WTC11 (cell line): ENCODE results near the gene RAB34. TPM values are rescaled to one million over a fixed set of nuclear protein-coding genes. Genes with fewer than 3 reads are reported as not detected.

ENCODE experiments used
- ATAC-seq: fragments of 200-7000 bp; cut with Tn5 transposase; 2 replicates; pipeline ENCODE4 v1.10.0; 2021; ENCODE audit warnings: mild to moderate bottlenecking, moderate library complexity
- CTCF ChIA-PET: fragments of 300-600 bp; sonication (Branson Sonifier 250); formaldehyde crosslinking; loops from one replicate; lab custom pipeline; 2021; ENCODE audit warnings: antibody characterized with exemption; lab: Charles Lee
- POLR2A ChIA-PET: fragments of 350-600 bp; sonication (Branson Sonifier 250); formaldehyde crosslinking; loops from one replicate; lab custom pipeline; 2021; ENCODE audit warnings: antibody characterized with exemption; lab: Charles Lee
- DNase-seq: peaks from one replicate; pipeline ENCODE4 v3.0.0; 2021; ENCODE audit warnings: low spot score
- H3K27ac Mint-ChIP-seq: 2 replicates; pipeline ENCODE4 v1.8.0; 2021; ENCODE audit warnings: mixed read lengths
- H3K27me3 Mint-ChIP-seq: 2 replicates; pipeline ENCODE4 v1.8.0; 2021; ENCODE audit warnings: low read depth, mild to moderate bottlenecking, moderate library complexity, mixed read lengths
- H3K36me3 Mint-ChIP-seq: 2 replicates; pipeline ENCODE4 v1.8.0; 2021; ENCODE audit warnings: mixed read lengths
- H3K4me1 Mint-ChIP-seq: 2 replicates; pipeline ENCODE4 v1.8.0; 2022; ENCODE audit warnings: mixed read lengths
- H3K4me3 Mint-ChIP-seq: 2 replicates; pipeline ENCODE4 v1.8.0; 2021; ENCODE audit warnings: mild to moderate bottlenecking, moderate library complexity, mixed read lengths
- H3K9me3 Mint-ChIP-seq: 2 replicates; pipeline ENCODE4 v1.8.0; 2021; ENCODE audit warnings: mixed read lengths
- AFF4 ChIP-seq: sonication (generic); formaldehyde crosslinking; IDR thresholded peaks from 2 replicates; pipeline ENCODE4 v1.8.1; 2023; ENCODE audit warnings: mild to moderate bottlenecking, missing genetic modification reagents, borderline replicate concordance
- EMX1 ChIP-seq: fragments of 250-450 bp; sonication (Bioruptor Pico); IDR thresholded peaks from 2 replicates; pipeline ENCODE4 v1.8.0; 2021; ENCODE audit warnings: mild to moderate bottlenecking
- ETV6 ChIP-seq: sonication (generic); formaldehyde crosslinking; IDR thresholded peaks from 2 replicates; pipeline ENCODE4 v1.8.1; 2022; ENCODE audit warnings: mild to moderate bottlenecking, missing genetic modification reagents
- FOXJ3 ChIP-seq: sonication (generic); formaldehyde crosslinking; IDR thresholded peaks from 2 replicates; pipeline ENCODE4 v1.9.0; 2021; ENCODE audit warnings: missing genetic modification reagents, mild to moderate bottlenecking, borderline replicate concordance
- FOXP1 ChIP-seq: sonication (generic); formaldehyde crosslinking; IDR thresholded peaks from 2 replicates; pipeline ENCODE4 v1.8.0; 2022; ENCODE audit warnings: missing genetic modification reagents, mild to moderate bottlenecking, moderate library complexity, borderline replicate concordance
- GABPB1 ChIP-seq: sonication (generic); formaldehyde crosslinking; IDR thresholded peaks from 2 replicates; pipeline ENCODE4 v1.8.1; 2023; ENCODE audit warnings: mild to moderate bottlenecking, missing genetic modification reagents
- HMGA2 ChIP-seq: fragments of 250-450 bp; sonication (Bioruptor Pico); IDR thresholded peaks from 2 replicates; pipeline ENCODE4 v1.4.0; 2021; ENCODE audit warnings: mild to moderate bottlenecking, moderate library complexity
- IRF2 ChIP-seq: sonication (generic); formaldehyde crosslinking; IDR thresholded peaks from 2 replicates; pipeline ENCODE4 v1.8.0; 2022; ENCODE audit warnings: low read depth, missing genetic modification reagents, borderline replicate concordance
- JAZF1 ChIP-seq: fragments of 250-450 bp; sonication (Bioruptor Pico); IDR thresholded peaks from 2 replicates; pipeline ENCODE4 v1.9.0; 2021; ENCODE audit warnings: moderate library complexity, mild to moderate bottlenecking, inconsistent platforms
- JUN ChIP-seq: sonication (generic); formaldehyde crosslinking; IDR thresholded peaks from 2 replicates; pipeline ENCODE4 v1.8.0; 2023; ENCODE audit warnings: mild to moderate bottlenecking, missing genetic modification reagents
- NR1H2 ChIP-seq: sonication (generic); formaldehyde crosslinking; IDR thresholded peaks from 2 replicates; pipeline ENCODE4 v1.9.0; 2021; ENCODE audit warnings: mild to moderate bottlenecking, moderate library complexity, missing genetic modification reagents
- NR2C2 ChIP-seq: sonication (generic); formaldehyde crosslinking; IDR thresholded peaks from 2 replicates; pipeline ENCODE4 v1.8.0; 2022; ENCODE audit warnings: mild to moderate bottlenecking, missing genetic modification reagents
- PRRX2 ChIP-seq: fragments of 250-450 bp; sonication (Bioruptor Pico); IDR thresholded peaks from 2 replicates; pipeline ENCODE4 v1.8.0; 2021; ENCODE audit warnings: mild to moderate bottlenecking
- STAT6 ChIP-seq: sonication (generic); formaldehyde crosslinking; conservative IDR thresholded peaks from 2 replicates; pipeline ENCODE4 v1.8.1; 2023; ENCODE audit warnings: mild to moderate bottlenecking, low read depth, missing genetic modification reagents, moderate library complexity
- ZNF232 ChIP-seq: sonication (generic); formaldehyde crosslinking; IDR thresholded peaks from 2 replicates; pipeline ENCODE4 v1.8.0; 2022; ENCODE audit warnings: mild to moderate bottlenecking, missing genetic modification reagents
- ZNF281 ChIP-seq: sonication (generic); formaldehyde crosslinking; IDR thresholded peaks from 2 replicates; pipeline ENCODE4 v1.8.0; 2023; ENCODE audit warnings: mild to moderate bottlenecking, missing genetic modification reagents
- ZNF317 ChIP-seq: sonication (generic); formaldehyde crosslinking; IDR thresholded peaks from 2 replicates; pipeline ENCODE4 v1.8.1; 2023; ENCODE audit warnings: low read depth, mild to moderate bottlenecking, moderate library complexity, missing genetic modification reagents, borderline replicate concordance
- ZNF425 ChIP-seq: fragments of 250-450 bp; sonication (Bioruptor Pico); conservative IDR thresholded peaks from 2 replicates; pipeline ENCODE4 v1.9.0; 2021; ENCODE audit warnings: mild to moderate bottlenecking
- total RNA-seq: library from RNA; stranded (reverse); gene quantifications from 3 replicates; pipeline ENCODE4 v1.2.3, GENCODE V29; 2021

The RAB34 gene
- total RNA-seq, 1 experiment from 2014 or later, result 181 TPM

- peaks cover 54% of the 10 kb centered on the region for H3K36me3 Mint-ChIP-seq
- no peak for TF ChIP-seq STAT6 (CRISPR knock-in tag)
- TF ChIP-seq FOXP1, result no peak
- TF ChIP-seq ZNF425 (CRISPR knock-in tag), result no peak
- TF ChIP-seq JAZF1 (CRISPR knock-in tag), result no peak
- TF ChIP-seq PRRX2 (CRISPR knock-in tag), result no peak
- TF ChIP-seq JUN, result no peak
- TF ChIP-seq FOXJ3 (CRISPR knock-in tag), result no peak
- no peak for TF ChIP-seq EMX1 (CRISPR knock-in tag)
- TF ChIP-seq GABPB1 (CRISPR knock-in tag), result no peak
- no peak for TF ChIP-seq ZNF317 (CRISPR knock-in tag)
- no peak for TF ChIP-seq IRF2 (CRISPR knock-in tag)
- TF ChIP-seq NR1H2 (CRISPR knock-in tag), result no peak
- TF ChIP-seq HMGA2, result no peak
- no peak for TF ChIP-seq ZNF281 (CRISPR knock-in tag)
- TF ChIP-seq NR2C2 (CRISPR knock-in tag), result no peak
- no peak for TF ChIP-seq ETV6
- no peaks in the 10 kb centered on the region for H3K9me3 Mint-ChIP-seq
- DNase-seq, result no peak
- POLR2A ChIA-PET, result no interaction called here
- H3K4me3 Mint-ChIP-seq, result no peak overlapping the region
- H3K27me3 Mint-ChIP-seq, result no peaks in the 10 kb centered on the region
- H3K27ac Mint-ChIP-seq, result no peak overlapping the region
- CTCF ChIA-PET, result no interaction called here
- no peak for ATAC-seq
- H3K4me1 Mint-ChIP-seq, result no peaks in the 10 kb centered on the region
Measured at GRCh38 chr17:28669918-28670317, 47.8 kb downstream of the RAB34 start.

- CTCF ChIA-PET, result interaction anchor here (0.7 to 1.7 kb wide), 3 partner anchors 21 to 24 kb away, joined by 3 to 8 read pairs (median 4); partner anchors contain the start of gene BLTP2
- DNase-seq (no peak), ATAC-seq (no peak)
- H3K4me3 Mint-ChIP-seq, result no peak overlapping the region
- H3K27me3 Mint-ChIP-seq, result no peaks in the 10 kb centered on the region
- peaks cover 37% of the 10 kb centered on the region for H3K36me3 Mint-ChIP-seq
- POLR2A ChIA-PET, result no interaction called here
- no peaks in the 10 kb centered on the region for H3K9me3 Mint-ChIP-seq
- peaks cover 11% of the 10 kb centered on the region for H3K4me1 Mint-ChIP-seq
- no peak overlapping the region for H3K27ac Mint-ChIP-seq
- TF ChIP-seq AFF4 (CRISPR knock-in tag) (no peak), STAT6 (CRISPR knock-in tag) (no peak), ZNF232 (CRISPR knock-in tag) (no peak), PRRX2 (CRISPR knock-in tag) (no peak), ZNF425 (CRISPR knock-in tag) (no peak), JUN (no peak)
Measured at GRCh38 chr17:28667870-28668269, 49.8 kb downstream of the RAB34 start.
